HG03064 (cell line): ENCODE data around the gene ATOH7.
"Not testable (repeated sequence)": the region's sequence is repeated elsewhere in the genome, so short reads cannot be mapped to it uniquely, and the experiment has no call there.

ENCODE experiments used
- ATAC-seq: cut with Tn5 transposase; IDR thresholded peaks from one replicate; pipeline ENCODE4 v1.9.1; 2021; ENCODE audit warnings: low read depth; ENCODE audit not compliant: unreplicated experiment

ATOH7 gene

GRCh38 chr10:68238371-68238770 is 6.5 kb upstream of the ATOH7 start:
- ATAC-seq: no peak

- ATAC-seq: no peak
Measured at GRCh38 chr10:68237173-68237572, 5.3 kb upstream of the ATOH7 start.

GRCh38 chr10:68235581-68235980 is 3.7 kb upstream of the ATOH7 start:
- no peak for ATAC-seq

- ATAC-seq: no peak
Measured at GRCh38 chr10:68235111-68235510, 3.2 kb upstream of the ATOH7 start.

GRCh38 chr10:68233046-68233445 is 1.1 kb upstream of the ATOH7 start:
- no peak for ATAC-seq

- ATAC-seq: peak; percentile 82
Measured at GRCh38 chr10:68231106-68231816, 652 bp downstream of the ATOH7 start.

- ATAC-seq: no peak
Measured at GRCh38 chr10:68230268-68230667, 1.6 kb downstream of the ATOH7 start.

- ATAC-seq: no peak
Measured at GRCh38 chr10:68224810-68225209, 7.1 kb downstream of the ATOH7 start.

- ATAC-seq: no peak
Measured at GRCh38 chr10:68223535-68224165, 8.3 kb downstream of the ATOH7 start.

GRCh38 chr10:68222391-68222790 is 9.5 kb downstream of the ATOH7 start:
- no peak for ATAC-seq

GRCh38 chr10:68221196-68221595 is 10.7 kb downstream of the ATOH7 start:
- no peak for ATAC-seq

- ATAC-seq: no peak
Measured at GRCh38 chr10:68218786-68219185, 13.1 kb downstream of the ATOH7 start.

- ATAC-seq: no peak
Measured at GRCh38 chr10:68212721-68213352, 19.1 kb downstream of the ATOH7 start.

GRCh38 chr10:68211669-68212068 is 20.2 kb downstream of the ATOH7 start:
- no peak for ATAC-seq

- ATAC-seq: no peak
Measured at GRCh38 chr10:68208424-68209042, 23.4 kb downstream of the ATOH7 start.

- ATAC-seq: no peak
Measured at GRCh38 chr10:68202960-68203353, 29.0 kb downstream of the ATOH7 start.

- no peak for ATAC-seq
Measured at GRCh38 chr10:68196701-68197100, 35.2 kb downstream of the ATOH7 start.

GRCh38 chr10:68195776-68196175 is 36.1 kb downstream of the ATOH7 start:
- ATAC-seq: not testable (repeated sequence)

- no peak for ATAC-seq
Measured at GRCh38 chr10:68194290-68194689, 37.6 kb downstream of the ATOH7 start.

- ATAC-seq: no peak
Measured at GRCh38 chr10:68192113-68192512, 39.8 kb downstream of the ATOH7 start.

GRCh38 chr10:68188835-68189234 is 43.1 kb downstream of the ATOH7 start:
- no peak for ATAC-seq
